Stimulated activated CD4-positive, alpha-beta T cell treated with anti-CD3 and anti-CD28 coated beads, TNF-alpha, amount 100 ng/mL, for 24 hours (primary cell): Measurements from ENCODE around the gene JARID2.
"Not testable (repeated sequence)": the region's sequence is repeated elsewhere in the genome, so short reads cannot be mapped to it uniquely, and the experiment has no call there.

Experiments used
- DNase-seq, 3 experiments: peaks; one replicate each; pipeline ENCODE4 v3.0.0-alpha.2; 2020; ENCODE audit warnings: low read depth in 3 of 3

Gene JARID2

GRCh38 chr6:15288856-15289255 is 43.0 kb downstream of the JARID2 start:
- DNase-seq: no peak

DNA sequence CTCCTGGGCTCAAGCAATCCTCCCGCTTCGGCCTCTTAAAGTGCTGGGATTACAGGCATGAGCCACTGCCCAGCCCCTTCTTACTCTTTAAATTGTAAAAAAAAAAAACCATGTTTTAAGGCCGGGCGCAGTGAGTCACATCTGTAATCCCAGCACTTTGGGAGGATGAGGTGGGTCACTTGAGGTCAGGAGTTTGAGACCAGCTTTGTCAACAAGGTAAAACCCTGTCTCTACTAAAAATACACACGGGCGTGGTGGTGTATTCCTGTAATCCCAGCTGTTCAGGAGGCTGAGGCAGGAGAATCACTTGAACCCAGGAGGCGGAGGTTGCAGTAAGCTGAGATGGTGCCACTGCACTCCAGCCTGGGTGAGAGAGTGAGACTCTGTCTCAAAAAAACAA is 43.6 kb downstream of the JARID2 start:
- DNase-seq: not testable (repeated sequence)

DNA sequence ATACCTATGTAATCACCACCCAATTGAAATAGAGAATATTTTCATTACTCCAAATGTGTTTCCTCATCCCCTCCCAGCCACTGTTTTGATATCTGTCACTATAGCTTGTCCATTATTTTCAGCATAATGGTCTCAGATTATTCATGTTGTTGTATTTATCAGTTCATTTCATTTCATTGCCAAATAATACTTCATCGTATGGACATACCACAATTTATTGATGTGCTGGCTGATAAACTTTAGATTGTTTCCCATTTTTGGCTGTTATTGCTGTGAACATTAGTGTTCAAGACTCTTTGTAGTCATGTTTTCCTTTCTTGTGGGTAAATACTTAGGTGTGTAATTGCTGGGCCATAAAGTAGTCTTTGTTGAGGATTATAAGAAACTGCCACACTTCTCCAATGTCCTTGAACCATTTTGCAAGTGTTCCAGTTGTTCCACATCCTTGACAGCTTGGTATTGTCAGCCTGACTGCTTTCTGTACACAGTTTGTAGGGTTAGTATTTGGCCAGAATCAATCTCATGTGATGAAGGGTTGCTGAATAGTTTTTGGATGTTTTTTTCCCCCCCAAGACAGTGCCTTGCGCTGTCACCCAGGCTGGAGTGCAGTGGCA is 44.3 kb downstream of the JARID2 start:
- DNase-seq: no peak

GRCh38 chr6:15290962-15291704 is 45.3 kb downstream of the JARID2 start:
- no peak for DNase-seq

GRCh38 chr6:15292721-15293302 is 46.9 kb downstream of the JARID2 start:
- DNase-seq: no peak

- DNase-seq: no peak
These were observed 47.8 kb downstream of the JARID2 start for GRCh38 chr6:15293674-15294073.

DNA sequence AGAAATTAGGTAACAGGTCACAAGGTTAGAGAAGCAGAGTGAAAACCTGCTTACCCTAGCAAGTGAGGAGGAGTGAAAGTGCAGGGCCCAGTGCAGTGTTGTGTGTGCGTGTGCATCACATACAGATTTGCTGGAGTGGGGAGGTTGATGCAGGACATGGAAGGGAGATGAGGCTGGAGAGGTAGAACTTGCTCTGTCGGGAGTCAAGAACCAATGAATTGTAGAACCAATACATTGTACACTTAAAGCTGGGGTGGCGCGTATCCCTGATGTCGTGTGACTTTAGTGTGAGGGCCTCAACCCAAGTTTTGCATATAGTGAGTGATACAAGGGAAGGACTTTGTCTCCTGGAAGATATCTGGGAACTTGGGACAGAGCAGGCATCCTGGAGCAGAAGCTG is 48.6 kb downstream of the JARID2 start:
- DNase-seq: no peak

- DNase-seq: no peak
These were observed 50.4 kb downstream of the JARID2 start for GRCh38 chr6:15296249-15296648.

DNA sequence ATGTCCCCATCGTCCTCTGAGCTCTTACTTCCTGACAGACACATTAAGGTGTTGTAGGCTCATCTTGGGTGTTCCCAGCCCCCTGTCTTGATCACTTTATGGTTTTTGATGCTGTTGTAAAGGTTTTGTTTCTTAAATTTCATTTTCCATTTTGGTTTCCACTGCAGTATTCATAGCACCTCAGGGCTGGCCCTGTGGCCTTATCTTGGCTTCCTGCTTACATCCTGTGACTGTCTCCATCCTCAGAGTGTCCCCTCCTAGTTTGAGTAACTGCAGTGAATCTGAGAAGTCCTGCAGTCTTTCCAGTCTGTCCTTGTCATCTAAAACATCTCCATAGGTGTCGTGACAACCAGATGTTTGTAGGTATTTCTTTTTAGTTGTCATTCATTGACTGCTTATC is 50.9 kb downstream of the JARID2 start:
- DNase-seq: peak in 1 of 3 experiments; percentile 44

- DNase-seq: not testable (repeated sequence)
These were observed 51.3 kb downstream of the JARID2 start for GRCh38 chr6:15297167-15297566.

DNA sequence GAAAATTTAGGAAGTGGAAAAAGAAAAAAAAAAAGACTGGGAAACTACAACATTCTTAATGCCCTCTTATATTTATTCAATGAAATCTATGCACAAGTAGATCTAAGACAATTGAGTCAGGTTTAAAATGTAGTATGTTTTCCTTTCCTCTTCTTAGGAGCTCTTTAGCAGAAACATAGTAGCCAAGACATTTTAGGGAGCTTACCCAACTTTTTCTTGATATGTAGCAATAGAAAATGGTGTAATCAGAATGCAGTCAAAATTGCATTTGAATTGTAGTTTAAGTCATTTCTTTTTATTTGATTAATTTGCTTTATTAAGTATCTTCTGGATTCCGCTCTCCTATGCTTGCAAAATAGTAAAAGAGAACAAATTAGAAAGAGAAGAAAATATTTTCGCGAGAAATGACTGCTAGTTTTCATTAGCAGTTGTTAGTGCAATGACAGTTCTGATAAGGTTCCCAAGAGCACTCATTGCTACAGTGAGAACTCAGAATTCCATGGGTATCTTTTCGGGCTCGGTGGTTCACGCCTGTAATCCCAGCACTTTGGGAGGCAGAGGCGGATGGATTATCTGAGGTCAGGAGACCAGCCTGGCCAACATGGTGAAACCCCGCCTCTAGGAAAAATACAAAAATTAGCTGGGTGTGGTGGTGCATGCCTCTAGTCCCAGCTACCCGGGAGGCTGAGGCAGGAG is 52.2 kb downstream of the JARID2 start:
- no peak for DNase-seq

DNA sequence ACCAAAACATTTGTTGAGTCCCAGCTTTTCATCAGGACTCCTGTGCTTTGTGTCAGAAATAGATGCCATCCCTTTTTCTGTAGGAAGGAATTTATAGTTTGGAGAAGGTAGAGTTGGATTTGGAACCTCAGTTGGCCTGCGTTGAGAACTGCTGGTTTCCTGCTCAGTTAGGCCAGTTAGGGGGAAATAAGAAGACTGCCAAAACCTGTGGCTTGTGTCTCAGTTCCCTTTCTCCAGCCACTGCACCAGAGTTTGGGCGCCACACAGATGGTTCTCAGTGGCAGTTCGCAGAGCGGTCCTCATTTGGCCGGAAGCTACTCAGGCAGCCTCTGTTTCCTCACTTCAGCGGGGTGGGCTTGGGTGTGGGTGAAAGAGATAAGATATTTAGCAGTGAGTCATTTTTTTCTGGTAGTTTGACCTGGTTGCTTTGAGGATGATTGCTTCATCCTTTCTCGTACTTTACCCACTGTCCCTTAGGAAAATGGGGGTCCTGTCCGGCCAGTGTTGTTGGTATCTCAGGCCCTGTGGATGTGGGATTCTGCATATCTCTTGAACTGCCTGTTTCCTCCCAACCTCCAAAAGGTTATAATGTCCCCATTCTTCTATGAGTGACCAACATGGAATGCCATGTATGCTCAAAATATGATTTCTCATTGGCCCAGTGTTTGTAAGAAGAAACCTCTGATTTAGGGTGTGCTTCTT is 53.7 kb downstream of the JARID2 start:
- peak in 1 of 3 experiments; percentile 22 for DNase-seq

DNA sequence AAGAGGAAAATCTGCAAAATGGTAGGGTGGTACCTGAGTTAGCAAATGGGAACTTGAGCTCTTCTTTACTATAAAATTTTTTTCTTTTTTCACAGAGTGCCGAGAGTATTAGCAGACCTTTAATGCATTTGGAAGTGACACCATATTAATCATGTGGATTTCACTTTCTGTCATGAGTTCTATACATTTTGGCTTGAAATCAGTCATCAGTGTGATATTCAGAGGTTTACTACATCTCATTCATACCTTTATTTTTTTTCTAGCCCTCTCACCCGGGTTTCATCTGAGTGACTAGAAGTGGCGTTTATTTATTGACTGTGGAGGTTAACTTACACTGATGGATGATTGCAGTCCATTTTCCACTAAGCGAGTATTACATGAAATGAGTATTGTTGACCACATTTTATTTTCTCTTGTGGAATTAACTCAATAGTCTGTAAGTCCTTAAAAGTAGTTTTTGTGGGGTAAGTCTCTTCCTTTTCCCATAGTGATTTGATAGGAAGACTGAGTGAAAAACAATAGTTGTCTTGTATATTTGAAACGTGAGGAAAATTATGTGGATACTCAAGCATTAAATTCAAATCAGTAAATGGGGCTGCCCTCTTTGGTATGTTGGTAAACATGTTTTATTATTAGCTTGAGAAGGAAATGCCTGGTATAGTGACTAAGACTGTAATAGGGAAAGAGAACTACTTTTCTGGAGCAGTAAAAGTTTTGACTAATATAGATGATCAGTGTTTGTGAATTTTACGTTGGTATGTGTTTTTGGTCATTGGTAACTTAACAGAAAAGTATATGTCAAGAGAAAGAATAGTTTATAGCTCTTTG is 55.5 kb downstream of the JARID2 start:
- no peak for DNase-seq

GRCh38 chr6:15303162-15303919 is 57.5 kb downstream of the JARID2 start:
- no peak for DNase-seq

- DNase-seq: no peak
These were observed 58.0 kb downstream of the JARID2 start for GRCh38 chr6:15303920-15304291.

GRCh38 chr6:15304337-15305042 is 58.6 kb downstream of the JARID2 start:
- DNase-seq: no peak

GRCh38 chr6:15305496-15305895 is 59.6 kb downstream of the JARID2 start:
- DNase-seq: no peak

GRCh38 chr6:15305909-15306308 is 60.0 kb downstream of the JARID2 start:
- DNase-seq: no peak

DNA sequence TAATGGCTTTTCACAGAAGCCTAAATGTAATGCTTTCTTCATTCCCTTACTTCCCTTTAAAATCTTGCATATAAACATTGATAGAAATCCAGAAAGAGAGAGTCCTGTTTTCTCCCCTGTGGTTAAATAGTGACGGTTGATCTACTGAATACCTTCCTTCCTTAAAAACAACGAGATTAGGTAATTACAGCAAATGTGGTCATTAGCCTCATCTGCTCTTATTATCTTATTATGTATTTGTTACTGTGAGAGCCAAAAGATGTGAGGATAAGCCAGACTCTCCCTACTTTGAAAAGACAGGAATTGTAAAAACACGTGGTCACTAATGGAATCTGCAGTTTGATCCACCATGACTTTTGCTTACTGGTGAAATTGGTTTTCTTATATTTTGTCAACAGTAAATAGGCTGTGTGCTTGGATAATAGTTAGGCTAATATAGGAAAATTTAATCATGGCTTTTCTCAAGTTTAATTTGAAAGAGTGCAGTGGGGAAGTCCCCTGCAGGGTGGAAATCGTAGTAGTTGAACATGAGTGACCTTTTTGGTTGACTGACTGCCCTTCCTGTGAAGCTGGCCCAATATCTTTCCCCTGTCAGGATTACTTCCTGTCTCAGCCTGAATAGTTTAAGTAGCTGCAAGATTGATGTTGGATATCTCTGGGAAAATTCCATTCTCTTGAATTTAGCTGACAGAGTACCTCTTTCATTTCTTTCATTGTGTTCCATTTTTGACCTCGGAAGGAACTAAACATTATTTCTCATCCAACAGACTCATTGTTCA is 62.8 kb downstream of the JARID2 start:
- no peak for DNase-seq
